HepG2 (cell line): ENCODE data around the gene RNASE12. TPM values are rescaled to one million over a fixed set of nuclear protein-coding genes. Genes with fewer than 3 reads are reported as not detected.

Source experiments
- AGO1 ChIP-seq: fragments of 200-400 bp; formaldehyde crosslinking; IDR thresholded peaks from 2 replicates; pipeline ENCODE4 v1.6.1; 2017; ENCODE audit warnings: mild to moderate bottlenecking, low read depth, low read length, moderate library complexity; ENCODE audit not compliant: poor library complexity, severe bottlenecking
- AKAP8 ChIP-seq: sonication (generic); formaldehyde crosslinking; IDR thresholded peaks from 2 replicates; pipeline ENCODE4 v1.5.1; 2020; ENCODE audit warnings: mild to moderate bottlenecking, missing genetic modification reagents
- CHD2 ChIP-seq: IDR thresholded peaks from 2 replicates; pipeline ENCODE4 v1.6.1; 2011; ENCODE audit warnings: low read depth, low read length, improper control_type of control experiment
- GZF1 ChIP-seq: sonication (generic); formaldehyde crosslinking; IDR thresholded peaks from 2 replicates; pipeline ENCODE4 v1.5.1; 2020; ENCODE audit warnings: mild to moderate bottlenecking, missing genetic modification reagents
- HDAC6 ChIP-seq: fragments of 200-600 bp; sonication (generic); IDR thresholded peaks from 2 replicates; pipeline ENCODE4 v1.7.0; 2017; ENCODE audit warnings: mild to moderate bottlenecking, antibody characterized with exemption, low read length, low read depth
- MEIS2 ChIP-seq: sonication (generic); formaldehyde crosslinking; IDR thresholded peaks from 2 replicates; pipeline ENCODE4 v1.9.0; 2021; ENCODE audit warnings: mild to moderate bottlenecking, missing genetic modification reagents
- MXD3 ChIP-seq: IDR thresholded peaks from 2 replicates; pipeline ENCODE4 v1.6.1; 2016; ENCODE audit warnings: mild to moderate bottlenecking, missing biosample characterization, missing genetic modification reagents
- POLR2A ChIP-seq, 2 experiments: IDR thresholded peaks; 2 replicates each; pipeline ENCODE4 v1.6.1; 2011; ENCODE audit warnings: low read depth in 2 of 2, low read length in 2 of 2, mild to moderate bottlenecking in 1 of 2, moderate library complexity in 1 of 2; ENCODE audit not compliant: insufficient read depth in 1 of 2
- RCOR2 ChIP-seq: IDR thresholded peaks from 2 replicates; pipeline ENCODE4 v1.6.1; 2016; ENCODE audit warnings: missing biosample characterization, missing genetic modification reagents
- SCMH1 ChIP-seq: sonication (generic); formaldehyde crosslinking; IDR thresholded peaks from 2 replicates; pipeline ENCODE4 v1.9.0; 2021; ENCODE audit warnings: missing genetic modification reagents, mild to moderate bottlenecking, borderline replicate concordance
- SNAPC5 ChIP-seq: sonication (generic); formaldehyde crosslinking; IDR thresholded peaks from 2 replicates; pipeline ENCODE4 v1.8.1; 2023; ENCODE audit warnings: mild to moderate bottlenecking, missing genetic modification reagents, borderline replicate concordance
- SRY ChIP-seq: sonication (generic); formaldehyde crosslinking; IDR thresholded peaks from 2 replicates; pipeline ENCODE4 v1.8.0; 2022; ENCODE audit warnings: mild to moderate bottlenecking, missing genetic modification reagents
- STAT5B ChIP-seq: sonication (generic); formaldehyde crosslinking; IDR thresholded peaks from 2 replicates; pipeline ENCODE4 v1.4.0; 2020; ENCODE audit warnings: missing genetic modification reagents
- TOPORS ChIP-seq: sonication (generic); formaldehyde crosslinking; IDR thresholded peaks from 2 replicates; pipeline ENCODE4 v1.8.0; 2023; ENCODE audit warnings: mild to moderate bottlenecking, missing genetic modification reagents
- ZBTB49 ChIP-seq: sonication (generic); formaldehyde crosslinking; IDR thresholded peaks from 2 replicates; pipeline ENCODE4 v1.4.0; 2020; ENCODE audit warnings: missing genetic modification reagents, borderline replicate concordance
- ZNF224 ChIP-seq: sonication (generic); formaldehyde crosslinking; IDR thresholded peaks from 2 replicates; pipeline ENCODE4 v1.5.0; 2020; ENCODE audit warnings: mild to moderate bottlenecking, missing genetic modification reagents
- ZNF44 ChIP-seq: sonication (generic); formaldehyde crosslinking; IDR thresholded peaks from 2 replicates; pipeline ENCODE4 v1.5.1; 2020; ENCODE audit warnings: mild to moderate bottlenecking, missing genetic modification reagents
- polyA plus RNA-seq, 8 experiments: library from polyadenylated mRNA; depleted of rRNA in 3 of 8; stranded (reverse) in 7 of 8; unstranded in 1 of 8; fragments of >200 nt; fragmentation: Illumina TruSeq in 4 of 8; extraction: Trizol in 4 of 8; gene quantifications; 2 replicates each; pipeline versions ENCODE4 v1.2.1 to v1.2.3, GENCODE V29; 2011 to 2016; ENCODE audit warnings: low read depth in 4 of 8, missing spikeins in 1 of 8, mixed read lengths in 1 of 8; ENCODE audit not compliant: insufficient read depth in 1 of 8
- total RNA-seq, 5 experiments: library from RNA; depleted of rRNA; stranded (reverse); fragments of >200 nt; fragmentation: Illumina TruSeq; extraction: Trizol; gene quantifications; 2 replicates each; pipeline ENCODE4 v1.2.3, GENCODE V29; 2016; ENCODE audit warnings: low read depth in 1 of 5
- TF ChIP-seq, protein P1 (sequence below): sonication (generic); formaldehyde crosslinking; IDR thresholded peaks from 2 replicates; pipeline ENCODE4 v1.9.0; 2021; ENCODE audit warnings: missing genetic modification reagents, borderline replicate concordance
- TF ChIP-seq, protein P2 (sequence below): sonication (generic); formaldehyde crosslinking; IDR thresholded peaks from 2 replicates; pipeline ENCODE4 v1.4.0; 2020; ENCODE audit warnings: missing genetic modification reagents
- TF ChIP-seq, protein P3 (sequence below): sonication (generic); formaldehyde crosslinking; IDR thresholded peaks from 2 replicates; pipeline ENCODE4 v1.4.0; 2020; ENCODE audit warnings: missing genetic modification reagents

RNASE12 gene
- total and polyA plus RNA-seq, 2 of the 13 experiments (the other 11 are each of a cell fraction or from before 2014, with no cell fraction given), result not detected

DNA sequence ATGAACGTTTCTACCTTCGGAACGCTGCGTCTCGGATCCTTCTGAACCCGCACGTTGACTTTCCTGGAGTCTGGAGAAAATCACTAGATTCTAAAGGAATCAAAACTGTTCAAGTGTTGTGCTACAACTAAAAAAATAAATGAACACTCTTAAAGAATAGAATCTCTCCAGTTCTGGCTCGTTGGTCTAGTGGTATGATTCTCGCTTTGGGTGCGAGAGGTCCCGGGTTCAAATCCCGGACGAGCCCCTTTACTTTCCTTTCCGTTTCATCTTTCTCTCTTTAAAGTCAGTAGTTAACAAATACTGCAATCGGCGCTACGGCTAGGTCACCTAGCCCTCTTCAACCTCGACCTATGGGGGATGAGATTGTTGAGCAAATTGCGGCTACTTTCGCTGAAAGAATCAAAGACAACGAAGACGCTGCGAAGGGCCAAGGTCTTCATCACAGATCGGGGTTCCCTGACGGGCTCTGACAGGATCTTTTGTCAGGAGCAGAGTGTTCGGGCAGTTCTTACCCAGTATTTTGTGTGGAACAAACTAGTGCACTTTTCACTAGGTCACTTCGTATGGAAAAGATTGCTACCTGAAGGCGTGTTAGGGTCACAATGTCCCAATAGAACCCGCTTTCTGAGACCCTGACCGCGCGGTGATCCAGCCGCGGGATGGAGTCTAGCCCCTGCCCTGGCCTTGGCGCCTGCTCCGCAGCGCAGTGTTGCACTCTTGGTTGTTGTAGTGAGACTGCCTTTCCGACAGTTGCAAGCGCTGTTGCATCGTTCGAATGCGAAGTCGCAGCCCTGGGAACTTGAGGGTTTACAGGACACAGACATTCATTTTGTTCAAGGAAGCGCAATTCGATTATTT, 41.9 kb upstream of the RNASE12 start (continued):
- TF ChIP-seq SNAPC5 (CRISPR knock-in tag) (peak; percentile 21; the same call in 1 of the 2 replicates), AGO1 (no peak), CHD2 (no peak), ZNF224 (CRISPR knock-in tag) (0 out of 2 replicates have a peak, but pooled peaks have one; percentile 47), SRY (CRISPR knock-in tag) (no peak), AKAP8 (CRISPR knock-in tag) (no peak), MEIS2 (no peak), STAT5B (CRISPR knock-in tag) (no peak), RCOR2 (CRISPR knock-in tag) (no peak), GZF1 (CRISPR knock-in tag) (no peak), MXD3 (CRISPR knock-in tag) (no peak), HDAC6 (no peak), SCMH1 (CRISPR knock-in tag) (no peak), POLR2A (IDR thresholded peaks at IDR 0.05; ENCODE audit: insufficient read depth in 1 of 2, low read depth in 2 of 2, low read length in 2 of 2) (no peak), ZBTB49 (CRISPR knock-in tag) (no peak), ZNF44 (CRISPR knock-in tag) (no peak), TOPORS (peak; percentile 97)
- TF ChIP-seq, protein P1, sequence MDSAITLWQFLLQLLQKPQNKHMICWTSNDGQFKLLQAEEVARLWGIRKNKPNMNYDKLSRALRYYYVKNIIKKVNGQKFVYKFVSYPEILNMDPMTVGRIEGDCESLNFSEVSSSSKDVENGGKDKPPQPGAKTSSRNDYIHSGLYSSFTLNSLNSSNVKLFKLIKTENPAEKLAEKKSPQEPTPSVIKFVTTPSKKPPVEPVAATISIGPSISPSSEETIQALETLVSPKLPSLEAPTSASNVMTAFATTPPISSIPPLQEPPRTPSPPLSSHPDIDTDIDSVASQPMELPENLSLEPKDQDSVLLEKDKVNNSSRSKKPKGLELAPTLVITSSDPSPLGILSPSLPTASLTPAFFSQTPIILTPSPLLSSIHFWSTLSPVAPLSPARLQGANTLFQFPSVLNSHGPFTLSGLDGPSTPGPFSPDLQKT, result no peak
- TF ChIP-seq, protein P2, sequence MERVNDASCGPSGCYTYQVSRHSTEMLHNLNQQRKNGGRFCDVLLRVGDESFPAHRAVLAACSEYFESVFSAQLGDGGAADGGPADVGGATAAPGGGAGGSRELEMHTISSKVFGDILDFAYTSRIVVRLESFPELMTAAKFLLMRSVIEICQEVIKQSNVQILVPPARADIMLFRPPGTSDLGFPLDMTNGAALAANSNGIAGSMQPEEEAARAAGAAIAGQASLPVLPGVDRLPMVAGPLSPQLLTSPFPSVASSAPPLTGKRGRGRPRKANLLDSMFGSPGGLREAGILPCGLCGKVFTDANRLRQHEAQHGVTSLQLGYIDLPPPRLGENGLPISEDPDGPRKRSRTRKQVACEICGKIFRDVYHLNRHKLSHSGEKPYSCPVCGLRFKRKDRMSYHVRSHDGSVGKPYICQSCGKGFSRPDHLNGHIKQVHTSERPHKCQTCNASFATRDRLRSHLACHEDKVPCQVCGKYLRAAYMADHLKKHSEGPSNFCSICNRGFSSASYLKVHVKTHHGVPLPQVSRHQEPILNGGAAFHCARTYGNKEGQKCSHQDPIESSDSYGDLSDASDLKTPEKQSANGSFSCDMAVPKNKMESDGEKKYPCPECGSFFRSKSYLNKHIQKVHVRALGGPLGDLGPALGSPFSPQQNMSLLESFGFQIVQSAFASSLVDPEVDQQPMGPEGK (CRISPR knock-in tag), result 0 out of 2 replicates have a peak, but pooled peaks have one; percentile 48
- TF ChIP-seq, protein P3, sequence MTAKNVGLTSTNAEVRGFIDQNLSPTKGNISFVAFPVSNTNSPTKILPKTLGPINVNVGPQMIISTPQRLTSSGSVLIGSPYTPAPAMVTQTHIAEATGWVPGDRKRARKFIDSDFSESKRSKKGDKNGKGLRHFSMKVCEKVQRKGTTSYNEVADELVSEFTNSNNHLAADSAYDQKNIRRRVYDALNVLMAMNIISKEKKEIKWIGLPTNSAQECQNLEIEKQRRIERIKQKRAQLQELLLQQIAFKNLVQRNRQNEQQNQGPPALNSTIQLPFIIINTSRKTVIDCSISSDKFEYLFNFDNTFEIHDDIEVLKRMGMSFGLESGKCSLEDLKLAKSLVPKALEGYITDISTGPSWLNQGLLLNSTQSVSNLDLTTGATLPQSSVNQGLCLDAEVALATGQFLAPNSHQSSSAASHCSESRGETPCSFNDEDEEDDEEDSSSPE (CRISPR knock-in tag), result no peak
